Stimulated activated CD8-positive, alpha-beta memory T cell treated with anti-CD3 and anti-CD28 coated beads, Interleukin-15, amount 100 ng/mL, for 1 hour (primary cell): ENCODE measurements around the gene CD300H.
"Not testable (repeated sequence)": the region's sequence is repeated elsewhere in the genome, so short reads cannot be mapped to it uniquely, and the experiment has no call there.

Experiments
- DNase-seq: peaks from one replicate; pipeline ENCODE4 v3.0.0-alpha.2; 2020; ENCODE audit warnings: low read depth

CD300H gene

DNA sequence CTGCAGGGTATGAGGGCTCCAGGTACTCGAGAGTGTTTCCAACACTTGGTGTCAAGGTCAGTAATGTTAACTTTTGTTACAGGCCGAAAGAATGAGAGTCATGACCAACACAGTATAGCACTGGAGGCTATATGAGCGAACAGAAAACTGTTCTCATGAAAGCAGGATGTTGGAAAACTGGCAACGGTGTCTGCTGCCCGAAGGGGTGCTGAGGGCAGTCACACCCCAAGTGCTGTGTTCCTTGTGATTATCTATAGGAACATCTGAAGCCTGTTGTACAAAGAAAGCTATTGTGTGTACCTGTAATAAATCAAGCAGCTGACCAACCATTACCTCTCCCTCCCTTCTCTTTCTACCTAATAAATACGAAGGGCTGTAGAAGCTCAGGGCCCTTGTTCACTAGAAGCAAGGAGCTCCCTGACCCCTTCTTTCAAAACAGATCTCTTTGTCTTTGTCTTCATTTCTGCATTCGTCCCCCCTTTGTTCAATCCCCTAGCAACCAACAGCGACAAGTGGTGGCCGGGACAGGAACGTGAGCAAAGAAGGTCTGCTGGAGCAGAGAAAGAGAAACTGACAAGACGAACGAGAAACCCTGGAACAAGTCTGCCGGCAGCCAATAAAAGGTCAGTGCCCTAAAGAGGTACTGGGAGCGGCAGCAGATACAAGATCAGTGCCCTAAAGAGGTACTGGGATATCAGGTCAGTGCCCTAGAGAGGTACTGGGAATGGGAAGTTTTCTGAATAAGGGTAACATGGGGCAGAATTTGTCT is 17.2 kb upstream of the CD300H start:
- no peak for DNase-seq

DNA sequence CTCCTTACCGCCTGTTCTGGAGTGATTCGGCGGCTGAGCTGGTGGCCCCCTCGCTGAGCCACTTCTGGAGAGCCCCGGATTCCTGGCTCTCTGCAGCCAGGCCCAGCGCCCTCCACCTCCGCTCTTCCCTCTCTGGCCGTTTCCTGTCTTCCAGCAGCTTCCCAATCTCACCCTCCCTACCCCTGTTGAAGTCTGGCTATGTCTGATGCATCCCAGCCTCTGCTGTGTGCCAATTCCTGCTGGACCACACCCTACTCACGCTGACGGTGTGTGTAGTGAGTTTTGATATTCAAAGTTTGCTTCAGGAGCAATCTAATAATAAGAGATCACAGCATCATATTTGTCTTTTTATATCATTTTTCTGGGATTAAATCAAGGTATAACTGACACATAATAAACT is 15.3 kb upstream of the CD300H start:
- DNase-seq: no peak

DNA sequence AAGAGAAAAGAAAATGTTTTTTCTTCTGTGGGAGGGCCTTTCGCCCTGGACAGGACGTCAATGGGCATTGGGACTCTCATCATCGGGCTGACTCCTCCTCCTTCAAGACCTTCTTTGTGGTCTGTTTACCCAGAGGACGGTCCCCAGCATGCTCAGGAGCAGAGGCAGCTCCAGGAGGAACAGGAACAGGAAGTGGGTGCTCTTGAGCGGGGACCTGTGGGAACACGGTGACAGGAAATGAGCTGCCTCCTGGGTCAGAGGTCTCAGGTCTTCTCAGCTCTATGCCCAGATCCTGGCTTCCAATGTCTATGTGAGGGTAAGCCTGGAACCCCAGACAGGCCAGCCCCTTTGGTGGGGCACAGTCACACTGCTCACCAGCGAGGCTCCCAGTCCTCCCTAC is 12.6 kb upstream of the CD300H start:
- no peak for DNase-seq

DNA sequence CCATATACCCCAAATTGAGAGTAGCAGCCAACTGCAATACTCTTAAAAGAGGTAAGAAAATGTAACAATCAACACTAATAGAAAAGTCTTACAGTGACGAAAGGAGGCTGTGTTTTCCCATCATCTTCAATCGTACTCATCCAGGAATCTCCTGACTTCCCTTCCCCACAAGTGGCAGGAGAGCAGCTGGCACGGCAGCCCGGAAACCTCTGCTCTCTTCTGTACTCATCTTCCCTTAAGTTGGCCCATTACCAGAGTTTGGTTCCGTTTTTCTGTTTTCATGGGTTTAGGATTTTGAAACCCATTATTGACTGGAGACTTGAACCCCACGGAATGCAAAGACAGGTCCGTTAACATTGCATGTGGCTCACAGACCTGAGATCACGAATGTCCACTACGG is 11.7 kb upstream of the CD300H start:
- no peak for DNase-seq

DNA sequence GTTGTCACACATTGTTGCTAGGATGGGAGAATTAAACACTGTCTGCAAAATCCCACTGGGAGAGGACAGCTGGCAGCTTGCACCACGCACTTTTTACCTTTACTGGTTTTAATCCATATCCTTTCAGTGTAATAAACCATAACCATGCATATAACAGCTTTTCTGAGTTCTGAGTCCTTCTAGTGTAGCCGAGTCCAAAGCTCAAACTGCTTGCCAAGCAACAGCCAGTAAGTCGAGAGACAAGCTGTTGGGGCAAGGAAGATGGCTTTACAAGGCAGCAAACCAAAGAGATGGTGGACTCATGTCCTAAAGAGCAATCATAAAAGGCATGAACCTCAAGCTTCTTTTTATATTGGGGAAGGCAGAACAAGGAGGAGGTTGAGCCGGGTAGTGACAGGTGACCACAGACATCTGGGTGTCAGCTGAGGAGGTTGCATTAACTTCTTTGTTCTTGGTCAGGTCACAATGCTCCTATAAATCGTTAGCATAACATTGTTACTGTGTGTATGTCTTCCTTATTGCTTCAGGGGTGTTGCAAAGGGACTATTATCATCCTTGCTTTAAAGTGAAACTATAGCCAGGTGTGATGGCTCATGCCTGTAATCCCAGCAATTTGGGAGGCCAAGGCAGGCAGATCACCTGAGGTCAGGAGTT is 7.3 kb upstream of the CD300H start:
- no peak for DNase-seq

DNA sequence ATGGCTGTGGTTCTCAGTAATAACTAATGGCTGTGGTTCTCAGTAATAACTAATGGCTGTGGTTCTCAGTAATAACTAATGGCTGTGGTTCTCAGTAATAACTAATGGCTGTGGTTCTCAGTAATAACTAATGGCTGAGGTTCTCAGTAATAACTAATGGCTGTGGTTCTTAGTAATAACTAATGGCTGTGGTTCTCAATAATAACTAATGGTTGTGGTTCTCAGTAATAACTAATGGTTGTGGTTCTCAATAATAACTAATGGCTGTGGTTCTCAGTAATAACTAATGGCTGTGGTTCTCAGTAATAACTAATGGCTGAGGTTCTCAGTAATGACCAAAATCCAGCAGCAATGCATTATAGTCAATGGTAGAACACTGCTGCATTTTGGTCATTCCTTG is 6.3 kb upstream of the CD300H start:
- DNase-seq: not testable (repeated sequence)

DNA sequence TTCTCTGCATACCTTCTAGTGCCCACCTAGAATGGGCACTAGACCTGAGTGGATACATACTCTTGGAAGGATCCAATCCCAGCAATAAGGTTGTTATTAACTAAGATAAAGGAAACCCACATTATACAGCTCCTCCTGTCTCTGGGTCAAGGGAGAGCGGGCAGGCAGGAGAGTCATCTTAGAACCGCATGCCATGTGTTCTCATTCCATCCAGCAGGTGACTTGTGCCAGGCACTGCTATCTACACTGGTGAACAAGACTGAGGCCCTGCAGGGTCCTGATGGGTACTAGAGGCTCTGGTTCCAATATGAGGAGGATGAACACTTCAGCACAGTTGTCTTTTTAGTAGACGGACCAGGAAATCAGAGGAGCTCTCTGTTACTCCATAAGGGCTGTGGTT is 5.9 kb upstream of the CD300H start:
- DNase-seq: no peak

DNA sequence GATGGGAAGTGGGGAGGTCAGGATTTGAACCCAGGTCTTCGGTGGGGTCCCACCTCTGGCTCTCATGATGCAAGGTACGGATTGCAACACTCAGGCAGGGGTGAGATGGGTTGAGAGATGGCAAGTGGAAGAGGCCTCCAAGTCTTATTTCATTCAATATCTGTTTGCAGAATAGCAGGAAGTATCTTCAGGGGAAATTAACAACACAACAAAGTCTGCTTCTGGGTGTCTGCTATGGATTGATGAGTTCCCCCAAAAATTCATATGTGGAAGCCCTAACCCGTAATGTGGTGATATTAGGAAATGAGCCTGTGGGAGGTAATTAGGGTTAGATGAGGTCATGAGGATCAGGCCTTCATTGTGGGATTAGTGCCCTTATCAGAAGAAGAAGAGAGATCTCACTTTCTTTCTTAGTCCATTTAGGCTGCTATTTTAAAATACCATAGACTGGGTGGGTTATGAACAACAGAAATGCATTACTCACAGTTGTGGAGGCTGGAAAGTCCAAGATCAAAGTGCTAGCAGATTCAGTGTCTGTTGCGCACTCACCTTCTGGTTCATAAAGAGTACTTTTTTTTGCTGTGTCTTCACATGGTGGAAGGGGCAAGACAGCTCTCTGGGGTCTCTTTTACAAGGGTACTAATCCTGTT is 4.4 kb upstream of the CD300H start:
- no peak for DNase-seq

DNA sequence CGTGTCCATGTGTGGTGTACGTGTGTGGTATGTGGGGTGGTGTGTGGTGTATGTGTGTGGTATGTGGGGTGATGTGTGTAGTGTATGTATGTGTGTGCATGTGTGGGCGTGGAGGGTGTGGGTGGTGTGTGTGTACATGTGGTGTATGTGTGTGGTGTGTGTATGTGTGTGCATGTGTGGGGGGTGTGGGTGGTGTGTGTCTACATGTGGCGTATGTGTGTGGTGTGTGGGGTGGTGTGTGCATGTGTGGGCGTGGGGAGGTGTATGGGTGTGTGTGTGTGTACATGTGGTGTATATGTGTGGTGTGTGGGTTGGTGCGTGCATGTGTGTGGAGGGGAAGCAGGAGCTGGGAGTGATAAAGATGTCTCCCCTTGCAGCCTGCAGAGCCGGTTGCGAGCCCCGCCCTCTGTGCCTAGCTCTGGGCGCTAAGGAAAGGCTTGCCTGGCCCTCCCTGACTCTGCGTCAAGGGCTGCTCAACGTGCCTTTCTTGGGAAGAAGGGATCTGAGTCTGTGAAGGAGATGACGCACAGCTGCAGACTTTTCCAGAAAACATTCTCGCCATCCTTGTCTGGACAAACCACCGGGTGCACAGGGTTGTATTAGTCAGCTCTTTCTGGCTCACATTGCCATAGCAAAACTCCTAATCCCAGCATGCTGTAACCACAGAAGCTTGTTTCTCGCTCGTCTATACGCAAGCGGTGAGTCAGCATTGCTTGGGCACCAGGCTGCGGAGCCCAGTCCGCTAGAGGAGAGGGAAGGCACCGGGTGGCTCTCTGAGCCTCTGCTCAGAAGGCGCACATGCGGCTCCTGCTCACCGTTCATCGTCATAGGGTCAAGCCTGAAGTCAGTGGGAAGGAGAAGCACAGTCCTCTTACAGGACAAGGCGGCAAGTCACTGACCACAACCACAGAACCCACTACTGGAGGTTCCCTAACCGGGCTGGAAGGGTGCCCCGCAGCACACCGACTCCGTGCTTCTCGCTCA is 2.0 kb upstream of the CD300H start:
- no peak for DNase-seq

DNA sequence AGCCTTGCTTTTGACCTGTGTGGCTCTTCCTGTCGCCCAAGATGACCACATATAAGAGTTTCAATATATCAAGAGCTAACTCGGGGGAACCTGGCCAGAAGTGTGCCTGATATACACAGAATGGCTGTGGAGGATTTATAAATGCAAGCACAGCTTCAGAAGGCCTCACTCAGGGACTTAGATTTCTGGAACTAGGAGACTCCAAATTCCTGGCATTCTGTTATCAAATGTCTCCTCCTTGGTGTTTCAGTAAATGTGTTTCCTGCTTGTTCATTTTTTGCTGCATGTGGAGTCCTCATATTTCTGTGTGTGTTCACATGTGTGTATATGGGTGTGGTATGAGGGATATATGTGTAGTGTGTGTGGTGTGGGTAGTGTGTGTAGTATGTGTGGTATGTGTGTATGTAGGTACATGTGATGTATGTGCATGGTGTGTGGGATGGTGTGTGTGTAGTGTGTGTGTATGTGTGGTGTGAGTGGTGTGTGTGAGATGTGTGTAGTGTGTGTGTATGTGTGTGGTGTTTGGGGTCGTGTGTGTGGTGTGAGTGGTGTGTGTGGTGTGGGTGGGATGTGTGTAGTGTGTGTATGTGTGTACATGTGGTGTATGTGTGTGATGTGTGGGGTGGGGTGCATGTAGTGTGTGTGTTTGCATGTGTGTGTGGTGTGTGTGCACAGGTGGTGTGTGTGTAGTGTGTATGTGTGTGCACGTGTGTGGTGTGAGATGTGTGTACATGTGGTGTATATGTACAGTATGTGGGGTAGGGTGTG is 981 bp upstream of the CD300H start:
- DNase-seq: no peak

DNA sequence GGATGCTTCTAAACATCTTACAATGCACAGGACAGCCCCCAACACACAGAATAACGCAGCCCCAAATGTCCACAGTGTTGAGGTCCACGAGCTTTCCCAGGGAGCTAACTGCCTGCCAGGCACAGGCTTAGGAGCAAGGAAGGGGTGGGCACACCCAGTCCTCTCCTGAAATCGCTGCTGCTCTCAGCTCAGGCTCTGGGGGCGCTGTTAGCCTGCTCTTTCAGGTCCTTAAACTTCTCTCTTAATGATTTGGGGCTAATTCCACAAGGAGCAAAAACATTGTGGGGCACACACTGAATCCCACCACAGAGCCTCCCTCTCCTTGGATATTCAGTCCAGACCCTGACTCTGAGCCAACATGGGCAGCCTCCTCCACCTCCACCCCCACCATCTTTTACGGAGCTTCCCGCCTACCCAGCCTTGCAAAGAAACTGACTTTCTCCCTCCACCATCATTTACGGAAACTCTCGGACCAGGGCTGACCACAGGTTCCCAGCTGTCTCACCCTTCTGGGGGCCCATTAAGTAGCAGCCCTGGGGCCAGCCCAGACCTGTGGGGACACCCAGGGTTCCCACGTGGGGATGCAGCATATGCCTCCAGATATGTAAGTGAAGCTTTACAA is 1.1 kb downstream of the CD300H start:
- DNase-seq: no peak

DNA sequence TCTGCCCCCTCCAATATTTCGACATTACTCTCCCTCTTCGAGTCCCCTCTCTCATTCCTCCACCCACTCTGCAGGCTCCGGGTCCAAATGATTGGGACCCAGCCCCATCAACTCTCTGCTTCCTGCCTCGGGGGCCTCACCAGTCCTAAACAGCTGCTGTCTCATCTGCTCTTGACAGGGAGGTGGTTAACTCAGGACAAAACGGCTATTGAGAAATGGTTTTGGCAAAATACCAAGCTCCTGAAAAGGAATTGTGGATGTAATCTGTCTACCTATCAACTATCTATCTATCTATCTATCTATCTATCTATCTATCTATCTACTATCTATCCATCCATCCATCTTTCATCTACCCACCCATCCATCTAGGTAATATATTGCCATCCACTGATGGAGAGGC is 2.2 kb downstream of the CD300H start:
- DNase-seq: no peak

DNA sequence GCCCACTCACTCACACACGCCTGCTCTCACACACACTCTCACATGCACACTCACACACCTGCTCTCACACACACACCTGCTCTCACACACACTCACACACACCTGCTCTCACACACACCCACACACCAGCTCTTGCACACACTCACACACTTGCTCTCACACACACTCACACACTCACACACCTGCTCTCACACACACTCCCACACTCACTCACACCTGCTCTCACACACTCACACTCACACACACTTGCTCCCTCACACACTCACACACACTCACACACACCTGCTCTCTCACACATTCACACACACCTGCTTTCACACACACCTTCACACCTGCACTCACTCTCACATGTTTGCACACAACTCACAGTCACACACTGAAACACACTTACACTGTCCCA is 4.0 kb downstream of the CD300H start:
- no peak for DNase-seq

DNA sequence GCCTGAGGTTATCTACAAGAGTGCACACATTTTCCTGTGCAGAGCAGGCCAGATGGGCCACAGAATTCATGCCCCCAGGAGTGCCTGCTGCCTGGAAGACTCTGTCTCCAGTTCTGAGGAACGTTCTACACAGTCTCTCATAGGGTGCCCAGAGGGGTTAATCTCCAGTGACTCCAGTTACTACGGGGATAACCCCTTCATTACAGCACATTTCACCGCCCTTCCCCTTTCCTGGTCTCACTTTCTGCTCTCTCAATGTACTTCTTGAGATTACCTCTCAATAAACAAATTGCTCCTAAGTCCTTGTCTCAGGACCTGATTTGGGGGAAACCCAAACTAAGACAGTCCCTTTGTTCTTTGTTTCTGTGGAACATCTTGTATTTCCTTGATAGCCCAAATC is 5.7 kb downstream of the CD300H start:
- DNase-seq: no peak

DNA sequence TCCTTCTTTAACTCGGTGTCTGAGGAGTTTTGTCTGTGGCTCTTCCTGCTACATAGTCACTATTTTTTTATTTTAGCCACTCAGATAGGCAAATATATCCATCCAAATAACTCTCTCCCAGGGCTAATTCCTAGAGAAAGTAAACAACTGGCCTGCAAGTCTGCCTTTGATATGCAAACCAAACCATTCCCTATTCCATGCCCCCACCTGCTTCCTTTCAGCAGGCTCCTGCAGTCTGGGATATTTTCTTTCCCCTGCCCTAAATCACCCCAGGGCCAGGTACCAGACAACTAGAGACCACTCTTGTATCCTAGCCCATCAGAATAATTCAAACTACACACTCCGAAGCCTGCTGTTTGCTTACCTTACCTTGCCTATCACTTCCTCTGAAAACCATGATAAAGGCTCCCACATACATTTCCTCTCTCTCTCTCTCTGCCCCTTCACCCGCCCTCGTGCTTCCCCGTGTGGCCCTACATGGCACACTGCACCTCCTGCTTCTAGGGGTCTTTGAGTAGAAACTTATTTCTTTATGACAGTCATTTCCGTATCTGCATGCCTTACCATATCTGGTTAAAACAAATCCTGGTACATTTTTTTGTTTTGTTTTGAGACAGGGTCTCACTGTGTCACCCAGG is 8.3 kb downstream of the CD300H start:
- DNase-seq: no peak

DNA sequence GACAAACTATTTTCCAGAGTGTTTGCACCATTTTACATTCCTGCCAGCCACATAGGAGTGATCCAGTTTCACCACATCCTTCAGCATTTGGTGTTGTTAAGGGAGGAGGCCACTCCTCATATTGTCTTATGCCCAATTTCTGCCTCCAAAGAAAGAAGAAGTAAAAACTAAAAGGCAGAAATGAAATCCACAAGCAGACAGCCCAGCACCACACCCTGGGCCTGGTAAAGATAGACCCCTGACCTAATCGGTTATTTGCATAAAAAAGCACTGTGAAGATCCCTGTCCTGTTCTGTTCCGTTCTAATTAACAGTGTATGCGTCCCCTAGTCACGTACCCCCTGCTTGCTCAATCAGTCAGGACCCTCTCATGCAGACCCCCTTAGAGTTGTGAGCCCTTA is 8.9 kb downstream of the CD300H start:
- not testable (repeated sequence) for DNase-seq

DNA sequence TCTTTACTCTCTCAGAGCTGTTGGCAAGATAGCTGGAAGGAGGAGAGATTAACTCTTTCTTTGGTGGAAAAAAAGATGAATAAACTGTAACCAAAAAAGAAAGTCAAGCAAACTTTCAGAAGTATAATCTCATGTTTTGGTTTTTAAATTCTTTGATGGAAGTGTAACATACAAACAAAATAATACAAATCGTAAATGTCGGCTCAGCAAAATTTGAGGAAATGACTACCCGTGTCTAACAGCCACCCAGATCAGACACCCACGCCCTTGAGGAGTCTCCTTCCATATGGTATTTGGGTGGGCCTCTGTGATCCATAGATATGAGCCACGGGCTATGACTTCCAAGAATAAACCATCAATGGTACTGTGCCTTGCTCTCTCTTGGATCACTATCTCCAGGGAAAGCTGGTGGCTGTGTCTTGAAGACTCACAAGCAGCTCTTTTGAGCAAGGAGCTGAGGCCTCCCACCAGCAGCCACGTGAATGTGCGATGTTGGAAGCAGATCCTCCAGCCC is 11.8 kb downstream of the CD300H start:
- no peak for DNase-seq

DNA sequence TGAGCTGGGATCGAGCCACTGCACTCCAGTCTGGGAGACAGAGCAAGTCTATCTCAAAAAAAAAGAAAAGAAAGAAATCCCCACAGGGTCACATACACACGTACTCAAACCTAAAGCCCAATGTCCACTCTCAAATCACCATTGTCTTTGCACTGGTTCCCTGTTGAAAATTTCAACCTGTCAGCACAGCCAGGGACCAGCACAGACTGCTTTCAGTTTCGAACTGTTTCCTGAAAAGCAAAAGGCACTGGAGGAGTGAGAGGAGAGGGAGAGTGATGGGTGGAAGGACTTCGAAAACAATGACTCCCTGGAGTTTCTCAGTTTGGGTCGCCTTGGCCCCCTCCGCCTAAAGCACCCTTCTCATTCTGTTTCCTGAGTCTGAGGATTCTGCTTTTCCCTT is 12.4 kb downstream of the CD300H start:
- DNase-seq: no peak

DNA sequence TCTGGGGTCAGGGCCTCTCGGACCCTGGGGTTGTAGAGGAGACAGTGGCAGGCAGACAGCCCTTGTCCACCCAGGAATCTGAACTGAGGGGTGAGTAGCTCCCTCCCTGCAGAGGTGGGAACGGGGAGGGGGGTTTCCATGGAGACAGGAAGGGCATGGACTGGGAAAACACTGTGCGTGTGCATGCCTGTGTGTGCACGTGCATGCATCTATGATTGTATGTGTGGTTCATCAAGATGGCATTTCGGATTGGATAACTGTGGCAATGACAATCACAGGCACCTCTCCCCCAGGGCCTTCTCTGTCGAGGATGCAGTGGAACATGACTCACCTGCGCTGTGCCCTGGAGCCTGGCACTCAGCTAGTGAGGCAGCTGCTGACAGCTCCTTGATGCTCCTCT is 15.3 kb downstream of the CD300H start:
- no peak for DNase-seq

DNA sequence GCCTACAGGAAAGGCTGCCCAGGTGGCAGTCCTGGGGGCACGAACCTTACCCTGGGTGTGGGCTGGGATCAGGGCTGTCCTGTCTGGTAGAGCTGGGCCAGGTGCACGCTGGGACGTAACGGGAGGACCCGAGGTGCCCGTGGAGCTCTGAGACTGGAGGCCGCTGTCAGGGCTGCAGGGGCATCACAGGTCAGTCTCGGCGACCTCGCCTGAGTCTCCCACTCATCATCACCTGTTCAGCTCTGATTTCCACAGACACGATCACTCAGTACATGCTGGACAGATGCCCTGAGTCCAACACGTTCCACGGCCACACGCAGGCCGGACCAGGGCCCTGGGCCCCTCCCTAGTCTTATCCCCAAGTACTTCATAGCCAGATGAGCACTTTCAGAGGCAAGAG is 16.7 kb downstream of the CD300H start:
- DNase-seq: no peak
